Right lobe of liver (tissue), 4 donors: ENCODE results near the gene LMNTD1.

Experiments used
- CTCF ChIP-seq, 4 donors: fragments of 200-600 bp in 3 of 4; fragments of 450-650 bp in 1 of 4; IDR thresholded peaks; one replicate each; pipeline versions ENCODE4 v1.5.1 to v1.8.0; 2016 to 2022; ENCODE audit warnings: antibody characterized with exemption in 4 of 4, mild to moderate bottlenecking in 2 of 4
- POLR2A ChIP-seq: fragments of 450-650 bp; IDR thresholded peaks from one replicate; pipeline ENCODE4 v1.6.1; 2017; ENCODE audit warnings: antibody characterized with exemption, mild to moderate bottlenecking
- donor health status: DM: no; HTN: no; CAD: no.
- donor health status: DM: no; HTN: no; CAD: no.
- donor health status: DM: no; HTN: yes; CAD: no.

GRCh38 chr12:25557830-25558436 lies 4.8 kb upstream of the LMNTD1 start:
- TF ChIP-seq CTCF (IDR thresholded peaks at IDR 0.05) (peak; percentile 57 to 70 (median 60)), POLR2A (no peak)
